K562 (cell line): ENCODE data around the gene ACSBG1. TPM values are rescaled to one million over a fixed set of nuclear protein-coding genes. Genes with fewer than 3 reads are reported as not detected.
A peak's percentile ranks its signal among the peaks of the same experiment; 100 is the strongest.

ENCODE experiments used
- ARNT ChIP-seq, 2 experiments: fragments of 450-650 bp; IDR thresholded peaks; 2 replicates each; pipeline ENCODE4 v1.6.1; 2016; ENCODE audit warnings: mild to moderate bottlenecking in 1 of 2
- BHLHE40 ChIP-seq: IDR thresholded peaks from 2 replicates; pipeline ENCODE4 v1.6.1; 2011; ENCODE audit warnings: low read length, improper control_type of control experiment
- CBFA2T2 ChIP-seq: fragments of 450-650 bp; conservative IDR thresholded peaks from 2 replicates; pipeline ENCODE4 v1.6.1; 2017; ENCODE audit warnings: mild to moderate bottlenecking
- CSDE1 ChIP-seq, 2 experiments: fragments of 450-650 bp; IDR thresholded peaks; 2 replicates each; pipeline ENCODE4 v1.6.1; 2016; ENCODE audit warnings: mild to moderate bottlenecking in 1 of 2
- GABPB2 ChIP-seq: fragments of 250-450 bp; sonication (Bioruptor Pico); conservative IDR thresholded peaks from 2 replicates; pipeline ENCODE4 v1.5.1; 2021; ENCODE audit warnings: mild to moderate bottlenecking
- HMGN3 ChIP-seq: IDR thresholded peaks from 2 replicates; pipeline ENCODE4 v1.6.1; 2011; ENCODE audit warnings: borderline replicate concordance, low read depth, mild to moderate bottlenecking, mixed read lengths, low read length; ENCODE audit not compliant: insufficient read length; ENCODE audit errors: extremely low read depth
- KLF1 ChIP-seq: fragments of 450-650 bp; IDR thresholded peaks from 2 replicates; pipeline ENCODE4 v1.6.1; 2016; ENCODE audit warnings: missing genetic modification characterization, missing compliant biosample characterization
- NCOR1 ChIP-seq: fragments of 450-650 bp; IDR thresholded peaks from 2 replicates; pipeline ENCODE4 v1.6.1; 2016; ENCODE audit warnings: mild to moderate bottlenecking, moderate library complexity
- POLR2B ChIP-seq: fragments of 450-650 bp; IDR thresholded peaks from 2 replicates; pipeline ENCODE4 v1.6.1; 2018; ENCODE audit warnings: low read depth; ENCODE audit not compliant: partially characterized antibody
- POLR3G ChIP-seq: IDR thresholded peaks from 2 replicates; pipeline ENCODE4 v1.6.1; 2011; ENCODE audit not compliant: insufficient read length, insufficient replicate concordance; ENCODE audit errors: extremely low read depth
- RB1 ChIP-seq: fragments of 450-650 bp; IDR thresholded peaks from 2 replicates; pipeline ENCODE4 v1.6.1; 2017; ENCODE audit warnings: low read depth, mild to moderate bottlenecking
- SIN3A ChIP-seq, 2 experiments: fragments of 150-350 bp in 1 of 2; IDR thresholded peaks; 2 replicates each; pipeline ENCODE4 v1.6.1; 2011 to 2016; ENCODE audit warnings: borderline replicate concordance in 2 of 2, low read depth in 2 of 2, low read length in 2 of 2, mild to moderate bottlenecking in 2 of 2, moderate library complexity in 2 of 2; ENCODE audit not compliant: control insufficient read depth in 1 of 2
- SLC30A9 ChIP-seq: fragments of 250-450 bp; sonication (Bioruptor Pico); IDR thresholded peaks from 2 replicates; pipeline ENCODE4 v1.8.0; 2022; ENCODE audit warnings: mild to moderate bottlenecking, moderate library complexity
- SMC3 ChIP-seq: conservative IDR thresholded peaks from 2 replicates; pipeline ENCODE4 v1.6.1; 2011; ENCODE audit warnings: low read depth, low read length, improper control_type of control experiment; ENCODE audit not compliant: insufficient read depth
- XRCC3 ChIP-seq: fragments of 450-650 bp; IDR thresholded peaks from 2 replicates; pipeline ENCODE4 v1.6.1; 2017; ENCODE audit warnings: mild to moderate bottlenecking, moderate library complexity
- ZFP1 ChIP-seq: fragments of 450-650 bp; formaldehyde crosslinking; IDR thresholded peaks from 2 replicates; pipeline ENCODE4 v1.4.0; 2020; ENCODE audit warnings: mild to moderate bottlenecking, mixed read lengths
- ZNF212 ChIP-seq: fragments of 450-650 bp; formaldehyde crosslinking; IDR thresholded peaks from 2 replicates; pipeline ENCODE4 v1.4.0; 2020; ENCODE audit warnings: mild to moderate bottlenecking
- ZNF347 ChIP-seq: fragments of 450-650 bp; formaldehyde crosslinking; IDR thresholded peaks from 2 replicates; pipeline ENCODE4 v1.4.0; 2020; ENCODE audit warnings: low read depth, mild to moderate bottlenecking, moderate library complexity
- ZNF431 ChIP-seq: sonication (generic); formaldehyde crosslinking; IDR thresholded peaks from 2 replicates; pipeline ENCODE4 v1.8.0; 2022; ENCODE audit warnings: mild to moderate bottlenecking, missing genetic modification reagents
- ZNF79 ChIP-seq: fragments of 250-450 bp; sonication (Bioruptor Pico); IDR thresholded peaks from 2 replicates; pipeline ENCODE4 v1.4.0; 2020; ENCODE audit warnings: low read depth, mild to moderate bottlenecking, moderate library complexity
- polyA plus RNA-seq, 8 experiments: library from polyadenylated mRNA; depleted of rRNA in 4 of 8; stranded (reverse) in 5 of 8; unstranded in 3 of 8; fragments of >200 nt; fragmentation: Nextera tagmentation in 2 of 8; fragmentation: Illumina TruSeq in 1 of 8; extraction: Ambion mirVana in 2 of 8; extraction: Trizol in 1 of 8; gene quantifications; 2 replicates each; pipeline versions ENCODE4 v1.2.1 to v1.2.3, GENCODE V29; 2011 to 2014; ENCODE audit warnings: inconsistent platforms in 1 of 8, missing spikeins in 1 of 8
- total RNA-seq, 7 experiments: library from RNA; depleted of rRNA in 6 of 7; stranded (reverse); fragments of >200 nt in 6 of 7; fragmentation: Illumina TruSeq in 2 of 7; extraction: Trizol in 2 of 7; gene quantifications; 2 replicates each; pipeline versions ENCODE4 v1.2.1 to v1.2.3, GENCODE V29; 2011 to 2021; ENCODE audit warnings: low replicate concordance in 1 of 7
- TF ChIP-seq, protein P1 (sequence below): fragments of 250-450 bp; sonication (Bioruptor Pico); IDR thresholded peaks from 2 replicates; pipeline ENCODE4 v1.4.0; 2020; ENCODE audit warnings: mild to moderate bottlenecking, moderate library complexity
- TF ChIP-seq, protein P2 (sequence below), 2 experiments: IDR thresholded peaks in 1 of 2; conservative IDR thresholded peaks in 1 of 2; 2 replicates each; pipeline ENCODE4 v1.6.1; 2016; ENCODE audit warnings: low read depth in 2 of 2, mild to moderate bottlenecking in 1 of 2, missing compliant biosample characterization in 1 of 2, missing genetic modification characterization in 1 of 2, moderate library complexity in 1 of 2

ACSBG1 gene
- total and polyA plus RNA-seq, 9 of the 15 experiments (the other 6 are each of a cell fraction or from before 2014, with no cell fraction given): 0.36 to 6.4 (median 2.5) TPM

DNA sequence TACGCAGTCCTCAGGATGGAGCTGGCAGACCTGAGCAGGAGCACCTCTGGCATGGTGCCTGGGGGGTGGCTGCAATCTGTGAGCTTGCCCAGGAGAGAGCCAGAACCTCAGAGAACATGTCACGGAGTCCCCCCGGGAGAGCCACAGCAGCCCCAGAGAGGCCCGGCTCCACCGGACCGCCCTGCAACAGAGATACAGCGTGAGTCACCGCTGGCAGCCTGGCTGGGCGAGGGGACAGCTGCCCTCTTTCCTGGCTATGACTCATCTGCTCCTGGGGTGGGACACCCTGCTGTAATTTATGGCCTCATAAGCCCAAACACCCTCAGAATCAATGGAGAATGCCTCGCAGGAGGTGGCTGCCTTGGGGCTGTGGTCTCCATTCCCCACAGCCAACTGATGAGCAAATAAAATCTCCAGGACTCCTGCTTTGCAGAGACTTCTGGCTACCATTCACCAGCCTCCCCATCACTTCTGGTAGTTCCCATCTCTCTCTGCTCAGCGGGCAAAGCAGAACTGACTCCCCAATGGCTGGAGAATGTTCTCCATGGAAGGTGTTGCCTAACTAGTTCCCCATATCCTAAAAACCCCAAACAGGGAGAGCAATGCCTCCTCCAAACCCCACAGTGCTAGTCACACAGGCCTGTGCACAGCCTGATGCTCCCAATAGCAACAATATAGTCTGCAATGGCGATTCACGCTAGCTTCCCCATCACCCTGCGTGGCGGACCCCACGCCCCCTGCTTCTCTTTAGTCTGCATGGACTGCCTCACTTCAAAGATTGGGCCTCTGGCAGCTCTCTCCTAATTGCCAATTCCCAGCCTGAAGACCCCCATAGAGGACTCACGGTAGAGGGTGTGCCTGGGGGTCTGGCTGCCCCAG lies 21.6 kb downstream of the ACSBG1 start (continued):
- no peak for TF ChIP-seq POLR3G
- TF ChIP-seq, protein P1, sequence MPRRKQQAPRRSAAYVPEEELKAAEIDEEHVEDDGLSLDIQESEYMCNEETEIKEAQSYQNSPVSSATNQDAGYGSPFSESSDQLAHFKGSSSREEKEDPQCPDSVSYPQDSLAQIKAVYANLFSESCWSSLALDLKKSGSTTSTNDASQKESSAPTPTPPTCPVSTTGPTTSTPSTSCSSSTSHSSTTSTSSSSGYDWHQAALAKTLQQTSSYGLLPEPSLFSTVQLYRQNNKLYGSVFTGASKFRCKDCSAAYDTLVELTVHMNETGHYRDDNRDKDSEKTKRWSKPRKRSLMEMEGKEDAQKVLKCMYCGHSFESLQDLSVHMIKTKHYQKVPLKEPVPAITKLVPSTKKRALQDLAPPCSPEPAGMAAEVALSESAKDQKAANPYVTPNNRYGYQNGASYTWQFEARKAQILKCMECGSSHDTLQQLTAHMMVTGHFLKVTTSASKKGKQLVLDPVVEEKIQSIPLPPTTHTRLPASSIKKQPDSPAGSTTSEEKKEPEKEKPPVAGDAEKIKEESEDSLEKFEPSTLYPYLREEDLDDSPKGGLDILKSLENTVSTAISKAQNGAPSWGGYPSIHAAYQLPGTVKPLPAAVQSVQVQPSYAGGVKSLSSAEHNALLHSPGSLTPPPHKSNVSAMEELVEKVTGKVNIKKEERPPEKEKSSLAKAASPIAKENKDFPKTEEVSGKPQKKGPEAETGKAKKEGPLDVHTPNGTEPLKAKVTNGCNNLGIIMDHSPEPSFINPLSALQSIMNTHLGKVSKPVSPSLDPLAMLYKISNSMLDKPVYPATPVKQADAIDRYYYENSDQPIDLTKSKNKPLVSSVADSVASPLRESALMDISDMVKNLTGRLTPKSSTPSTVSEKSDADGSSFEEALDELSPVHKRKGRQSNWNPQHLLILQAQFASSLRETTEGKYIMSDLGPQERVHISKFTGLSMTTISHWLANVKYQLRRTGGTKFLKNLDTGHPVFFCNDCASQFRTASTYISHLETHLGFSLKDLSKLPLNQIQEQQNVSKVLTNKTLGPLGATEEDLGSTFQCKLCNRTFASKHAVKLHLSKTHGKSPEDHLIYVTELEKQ (CRISPR knock-in tag): no peak
- TF ChIP-seq ZNF212: no peak
- no peak for TF ChIP-seq SMC3
- peak; percentile 41 for TF ChIP-seq CBFA2T2
- no peak for TF ChIP-seq SIN3A (IDR thresholded peaks at IDR 0.05; ENCODE audit: borderline replicate concordance in 2 of 2, control insufficient read depth in 1 of 2, low read depth in 2 of 2, low read length in 2 of 2)
- TF ChIP-seq ZNF431 (CRISPR knock-in tag): no peak
- TF ChIP-seq CSDE1 (IDR thresholded peaks at IDR 0.05): no peak
- TF ChIP-seq RB1: no peak
- no peak for TF ChIP-seq NCOR1
- no peak for TF ChIP-seq POLR2B
- TF ChIP-seq XRCC3: no peak
- TF ChIP-seq ZNF79 (CRISPR knock-in tag): no peak
- TF ChIP-seq BHLHE40: no peak
- TF ChIP-seq ZNF347 (CRISPR knock-in tag): no peak
- TF ChIP-seq ARNT (IDR thresholded peaks at IDR 0.05): no peak
- no peak for TF ChIP-seq SLC30A9
- TF ChIP-seq KLF1 (tag): no peak
- TF ChIP-seq GABPB2: no peak
- TF ChIP-seq, protein P2, sequence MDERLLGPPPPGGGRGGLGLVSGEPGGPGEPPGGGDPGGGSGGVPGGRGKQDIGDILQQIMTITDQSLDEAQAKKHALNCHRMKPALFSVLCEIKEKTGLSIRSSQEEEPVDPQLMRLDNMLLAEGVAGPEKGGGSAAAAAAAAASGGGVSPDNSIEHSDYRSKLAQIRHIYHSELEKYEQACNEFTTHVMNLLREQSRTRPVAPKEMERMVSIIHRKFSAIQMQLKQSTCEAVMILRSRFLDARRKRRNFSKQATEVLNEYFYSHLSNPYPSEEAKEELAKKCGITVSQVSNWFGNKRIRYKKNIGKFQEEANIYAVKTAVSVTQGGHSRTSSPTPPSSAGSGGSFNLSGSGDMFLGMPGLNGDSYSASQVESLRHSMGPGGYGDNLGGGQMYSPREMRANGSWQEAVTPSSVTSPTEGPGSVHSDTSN (CRISPR knock-in tag; IDR thresholded peaks at IDR 0.05; ENCODE audit: low read depth): no peak
- TF ChIP-seq, protein P2 (tag; conservative IDR thresholded peaks at IDR 0.05; ENCODE audit: low read depth): peak; percentile 68
- TF ChIP-seq ZFP1 (CRISPR knock-in tag): no peak
- TF ChIP-seq HMGN3: peak; percentile 35
